GM23338 (cell line): ENCODE results near the gene LEKR1. TPM values are rescaled to one million over a fixed set of nuclear protein-coding genes. Genes with fewer than 3 reads are reported as not detected.

Source experiments
- CREB1 ChIP-seq: fragments of 250-450 bp; sonication (Bioruptor Pico); IDR thresholded peaks from 2 replicates; pipeline ENCODE4 v1.5.0; 2020; ENCODE audit warnings: low read depth, mild to moderate bottlenecking, moderate library complexity
- EZH2 ChIP-seq: fragments of 200-600 bp; sonication (generic); IDR thresholded peaks from one replicate; pipeline ENCODE4 v1.8.0; 2017; ENCODE audit warnings: antibody characterized with exemption, mild to moderate bottlenecking, low read depth; ENCODE audit not compliant: unreplicated experiment
- JUNB ChIP-seq: IDR thresholded peaks from one replicate; pipeline ENCODE4 v1.6.1; 2016; ENCODE audit warnings: antibody characterized with exemption; ENCODE audit not compliant: unreplicated experiment
- POLR2AphosphoS5 ChIP-seq: IDR thresholded peaks from 2 replicates; pipeline ENCODE4 v1.6.1; 2016; ENCODE audit warnings: antibody characterized with exemption, low read depth
- REST ChIP-seq: IDR thresholded peaks from one replicate; pipeline ENCODE4 v1.6.1; 2018; ENCODE audit warnings: antibody characterized with exemption; ENCODE audit not compliant: unreplicated experiment
- STAT1 ChIP-seq: IDR thresholded peaks from one replicate; pipeline ENCODE4 v1.6.1; 2016; ENCODE audit warnings: antibody characterized with exemption; ENCODE audit not compliant: unreplicated experiment
- ZNF331 ChIP-seq: fragments of 250-450 bp; sonication (Bioruptor Pico); IDR thresholded peaks from 2 replicates; pipeline ENCODE4 v1.5.0; 2020; ENCODE audit warnings: low read depth, mild to moderate bottlenecking, moderate library complexity
- ZNF462 ChIP-seq: fragments of 250-450 bp; sonication (Bioruptor Pico); IDR thresholded peaks from 2 replicates; pipeline ENCODE4 v1.5.0; 2020; ENCODE audit warnings: mild to moderate bottlenecking, moderate library complexity
- polyA plus RNA-seq: library from polyadenylated mRNA; unstranded; fragments of >200 nt; fragmentation: Nextera tagmentation; extraction: Ambion mirVana; gene quantifications from 2 replicates; pipeline ENCODE4 v1.2.1, GENCODE V29; 2016
- total RNA-seq: library from RNA; depleted of rRNA; stranded (reverse); fragments of >200 nt; shearing (Covaris generic); gene quantifications from 2 replicates; pipeline ENCODE4 v1.2.3, GENCODE V29; 2014

LEKR1 gene
- total and polyA plus RNA-seq, 2 experiments from 2014 or later = not detected

GRCh38 chr3:156812521-156813335 lies 13.4 kb upstream of the LEKR1 start (continued):
- TF ChIP-seq ZNF462 (CRISPR knock-in tag) (no peak), STAT1 (no peak), POLR2AphosphoS5 (no peak), ZNF331 (no peak), EZH2 (no peak), JUNB (no peak), REST (no peak), CREB1 (CRISPR knock-in tag) (no peak)
